HG03460 (cell line): ENCODE data around the gene SEC61A2.

Source experiments
- ATAC-seq: cut with Tn5 transposase; IDR thresholded peaks from one replicate; pipeline ENCODE4 v1.9.1; 2021; ENCODE audit not compliant: unreplicated experiment

The SEC61A2 gene

GRCh38 chr10:12195603-12196506, 66.4 kb downstream of the SEC61A2 start, which contains the start of the genes CDC123 and NUDT5:
CDC123 (plus strand) TSS chr10:12196188; CDS start chr10:12196246, 58 bp downstream.
NUDT5 (minus strand) TSS chr10:12195891; CDS start chr10:12186291, 9,600 bp downstream.
- peak; percentile 92 for ATAC-seq

DNA sequence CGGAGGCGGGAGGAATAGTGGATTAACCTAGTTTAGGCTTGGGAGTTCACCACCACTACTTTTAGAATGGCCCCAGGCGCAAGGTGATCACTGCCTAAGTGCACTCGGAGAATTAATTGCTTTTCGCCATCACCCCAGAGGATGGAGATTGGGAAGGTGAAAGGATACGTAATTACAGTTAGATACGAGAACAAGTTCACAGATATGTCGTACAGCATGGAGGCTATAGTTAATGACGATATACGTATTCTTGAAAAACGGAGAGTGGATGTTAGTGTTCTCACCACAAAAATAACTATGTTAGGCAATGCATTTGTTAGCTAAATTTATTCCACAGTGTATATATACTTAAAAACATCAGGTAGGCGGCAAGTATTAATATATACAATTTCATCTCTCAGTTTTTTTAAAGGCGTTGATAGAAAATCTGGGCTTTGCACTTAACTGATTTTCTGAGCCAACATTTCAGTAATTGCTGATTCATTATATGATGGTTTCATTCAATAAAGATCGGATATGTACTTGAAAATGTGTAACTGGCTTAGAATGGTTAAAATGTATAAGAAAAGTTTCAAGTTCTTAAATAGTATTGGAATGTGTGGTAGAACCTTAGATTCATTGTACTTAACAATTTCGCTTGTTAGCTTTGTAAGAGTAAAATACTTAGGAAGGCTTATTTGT, 67.2 kb downstream of the SEC61A2 start:
- no peak for ATAC-seq

DNA sequence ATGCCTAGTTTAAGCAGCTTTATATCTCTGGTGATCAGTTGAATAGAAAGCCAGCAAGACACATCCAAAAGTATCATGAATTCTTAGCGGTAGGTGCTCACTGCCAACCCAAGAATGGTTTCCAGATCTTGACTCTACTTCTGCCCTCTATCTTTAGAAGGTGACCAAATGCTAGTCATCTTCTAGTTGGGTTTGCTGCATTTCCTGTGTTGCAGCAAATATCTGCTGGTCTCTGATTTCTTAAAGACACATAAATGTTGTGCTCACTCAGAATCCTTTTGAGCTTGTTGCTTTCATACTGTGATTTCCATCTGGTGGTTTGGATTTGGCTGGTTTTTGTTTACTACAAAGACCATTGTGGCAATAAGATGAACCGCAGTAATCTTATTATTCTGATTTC, 68.7 kb downstream of the SEC61A2 start:
- ATAC-seq = no peak

DNA sequence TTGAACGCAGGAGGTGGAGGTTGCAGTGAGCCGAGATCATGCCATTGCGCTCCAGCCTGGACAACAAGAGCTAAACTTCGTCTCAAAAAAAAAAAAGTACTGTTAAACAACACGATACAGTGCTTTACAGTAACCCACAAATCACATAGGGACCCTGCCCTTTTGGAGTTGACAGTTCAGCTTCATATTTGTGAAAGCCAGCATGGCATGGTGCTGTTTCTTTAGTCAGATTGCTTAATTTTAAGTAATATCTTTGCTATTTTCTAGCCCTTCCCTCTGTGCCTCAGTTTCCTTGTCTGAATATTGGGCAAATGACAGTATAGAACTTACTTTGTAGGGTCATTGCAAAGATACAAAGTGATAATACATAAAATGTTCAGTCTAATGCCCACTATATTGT, 71.4 kb downstream of the SEC61A2 start:
- no peak for ATAC-seq

- no peak for ATAC-seq
Measured at GRCh38 chr10:12201543-12201942, 72.1 kb downstream of the SEC61A2 start.

- ATAC-seq = no peak
Measured at GRCh38 chr10:12202226-12202625, 72.7 kb downstream of the SEC61A2 start.

GRCh38 chr10:12205082-12205481, 75.6 kb downstream of the SEC61A2 start:
- no peak for ATAC-seq

- no peak for ATAC-seq
Measured at GRCh38 chr10:12207114-12207513, 77.6 kb downstream of the SEC61A2 start.

- no peak for ATAC-seq
Measured at GRCh38 chr10:12208460-12208859, 79.0 kb downstream of the SEC61A2 start.

- no peak for ATAC-seq
Measured at GRCh38 chr10:12212454-12212853, 83.0 kb downstream of the SEC61A2 start.

DNA sequence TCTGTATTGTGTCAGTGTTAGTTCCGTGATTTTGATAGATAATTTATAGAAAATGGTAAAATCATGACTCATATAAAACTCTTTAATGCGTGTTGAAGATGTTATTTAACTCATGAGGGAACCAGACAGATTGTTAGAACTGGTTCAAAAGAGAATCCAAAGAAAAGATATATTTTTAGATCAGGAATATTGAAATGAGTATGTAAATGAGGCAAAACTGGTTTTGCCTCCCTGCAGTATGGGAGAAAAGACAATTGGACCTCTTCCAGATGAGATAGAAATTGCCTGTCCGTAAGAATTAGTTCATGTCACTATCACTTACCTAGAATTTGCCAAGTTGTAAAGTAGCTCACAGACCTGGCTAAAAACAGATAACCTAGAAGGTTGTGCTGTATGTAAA, 84.1 kb downstream of the SEC61A2 start:
- no peak for ATAC-seq

DNA sequence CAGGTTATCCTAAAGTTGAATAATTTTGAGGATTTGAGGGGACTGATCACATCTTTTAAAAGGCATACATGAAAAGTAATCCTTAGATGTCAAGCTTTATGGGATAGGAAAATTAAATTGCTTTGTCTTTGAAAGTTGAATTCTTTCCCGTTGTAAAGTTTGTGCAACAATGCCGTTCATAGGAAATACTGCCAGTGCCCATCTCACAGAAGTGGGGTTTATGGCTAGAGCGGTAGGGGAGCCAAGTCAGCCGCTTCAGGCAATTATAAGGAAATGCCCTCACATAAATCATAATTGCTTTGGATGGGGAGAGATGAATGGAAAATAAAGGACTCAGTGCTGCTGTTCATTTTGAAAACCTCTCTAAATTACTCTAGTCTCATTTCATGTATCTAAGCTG, 84.6 kb downstream of the SEC61A2 start:
- no peak for ATAC-seq

- ATAC-seq = no peak
Measured at GRCh38 chr10:12214763-12215218, 85.3 kb downstream of the SEC61A2 start.
